ENCODE data around the gene ATP6V0C.
"Not testable (repeated sequence)": the region's sequence is repeated elsewhere in the genome, so short reads cannot be mapped to it uniquely, and the experiment has no call there.

The ATP6V0C gene

GRCh38 chr16:2560131-2560797 is 46.5 kb downstream of the ATP6V0C start:
- not testable (repeated sequence) for DNase-seq

- DNase-seq = not testable (repeated sequence)
Measured at GRCh38 chr16:2560798-2561133, 47.0 kb downstream of the ATP6V0C start.

GRCh38 chr16:2567506-2567905 is 53.8 kb downstream of the ATP6V0C start:
- not testable (repeated sequence) for DNase-seq

GRCh38 chr16:2568573-2568972 is 54.8 kb downstream of the ATP6V0C start:
- DNase-seq = not testable (repeated sequence)
